ENCODE data around the gene POLR2C. TPM values are rescaled to one million over a fixed set of nuclear protein-coding genes. Genes with fewer than 3 reads are reported as not detected.

Gene POLR2C
- total and polyA plus RNA-seq, 2 of the 13 experiments (the other 11 are each of a cell fraction or from before 2014, with no cell fraction given) = 104 to 216 TPM

DNA sequence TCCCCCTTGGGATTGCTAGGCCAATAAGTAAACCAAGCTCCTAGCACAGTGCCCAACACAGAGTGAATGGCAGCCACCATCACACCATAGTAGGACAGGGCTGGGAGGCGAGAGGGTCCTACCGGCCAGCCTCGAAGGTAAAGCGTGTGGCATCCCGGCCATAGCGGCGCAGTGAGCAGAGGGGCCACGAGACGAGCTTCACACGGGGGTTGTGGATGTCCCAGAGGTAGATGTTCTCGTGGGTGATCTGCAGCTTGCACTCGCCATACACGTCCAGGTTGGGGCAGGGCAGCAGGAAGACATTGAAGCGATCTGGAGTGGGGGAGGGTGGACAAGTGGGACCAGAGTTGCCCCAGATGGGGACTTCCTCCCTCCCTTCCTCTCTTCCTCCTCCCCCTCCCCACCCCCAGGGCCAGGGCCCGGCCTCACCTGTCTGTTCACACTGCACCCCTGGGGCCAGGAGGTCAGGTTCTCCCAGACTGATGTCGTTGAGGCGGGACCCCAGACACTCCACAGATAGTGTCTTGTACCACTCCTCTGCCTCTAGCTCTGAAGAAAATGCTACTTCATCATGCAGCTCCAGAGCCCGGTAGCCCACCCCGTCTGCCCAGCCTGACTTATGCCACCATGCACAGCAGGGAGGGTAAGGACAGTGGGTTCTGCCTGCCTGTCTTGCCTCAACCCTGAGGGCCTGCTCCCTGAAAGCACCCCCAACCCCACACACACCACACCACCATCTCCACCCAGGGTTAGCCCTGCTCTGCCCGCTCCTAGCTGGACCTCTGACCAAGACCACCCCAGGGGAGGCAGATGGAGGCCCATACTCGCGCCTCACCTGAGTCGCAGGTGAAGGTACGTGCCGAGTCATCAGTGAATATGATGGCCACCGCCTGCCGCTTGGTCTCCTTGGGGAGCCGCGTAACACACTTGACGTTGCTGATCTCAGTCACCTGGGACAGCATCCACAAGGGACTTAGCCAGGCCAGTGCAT lies 12.5 kb downstream of the POLR2C start:
- no peak for ATAC-seq
- Histone ChIP-seq H3K4me2 (ENCODE audit: low read depth, low read length) (no peak overlapping the region), H3K9ac (ENCODE audit: insufficient read depth, low read depth, low read length) (no peak overlapping the region), H3K4me3 (replicated peaks in 1 of 3; ENCODE audit: insufficient read depth in 1 of 3, low read depth in 2 of 3, low read length in 3 of 3) (no peak overlapping the region), H3K27me3 (ENCODE audit: control insufficient read depth in 1 of 2, insufficient read depth in 2 of 2, low read length in 2 of 2) (no peaks in the 10 kb centered on the region), H3K4me1 (ENCODE audit: insufficient read depth, low read length) (peaks cover 84% of the 10 kb centered on the region), H3K9me3 (ENCODE audit: low read length) (no peaks in the 10 kb centered on the region), H3K27ac (ENCODE audit: extremely low read length, insufficient read depth, low read length) (no peak overlapping the region), H3K79me2 (ENCODE audit: insufficient read depth, low read length) (peaks cover 14% of the 10 kb centered on the region), H4K20me1 (ENCODE audit: insufficient read depth, low read length) (peaks cover 8% of the 10 kb centered on the region; the same call in 1 of the 2 replicates), H2AFZ (ENCODE audit: low read length) (no peak overlapping the region), H3K36me3 (replicated peaks in 1 of 2; ENCODE audit: control insufficient read depth in 1 of 2, insufficient read depth in 2 of 2, low read length in 2 of 2) (peaks cover 24 to 45% of the 10 kb centered on the region in 2 experiments)
- 98% methylated on average over 30 of the region's 30 CpGs for WGBS (ENCODE audit: low lambda C conversion rate)
- intact Hi-C loops (cut with micrococcal nuclease; ENCODE audit: unreplicated experiment) (no loop called here), in situ Hi-C loops (cut with HindIII; ENCODE audit: extremely low pct_ligation_motif_present, low pct_unique_long_range_greater_than_20kb) (loop anchor here (5.0 kb wide), 1 partner anchor 42 kb away; no protein-coding TSS in a partner anchor)
- DNase-seq (ENCODE audit: low spot score) = no peak
- ChIA-PET CTCF (ENCODE audit: low intra/inter-chr PET ratio, low total read pairs) (interaction anchor here (1.3 to 1.5 kb wide), 2 partner anchors 13 to 44 kb away, joined by 5 to 16 read pairs; partner anchors contain the start of gene POLR2C), POLR2A (interaction anchor here (1.0 to 5.6 kb wide), 2 partner anchors 7 to 28 kb away, joined by 3 to 147 read pairs; partner anchors contain the start of genes CIAPIN1 and COQ9)
- TF ChIP-seq ZNF317 (CRISPR knock-in tag; IDR thresholded peaks at IDR 0.05) (no peak), ETV6 (CRISPR knock-in tag; conservative IDR thresholded peaks at IDR 0.05) (no peak), SMAD1 (CRISPR knock-in tag; IDR thresholded peaks at IDR 0.05; ENCODE audit: borderline replicate concordance, low read depth) (no peak), KAT2B (IDR thresholded peaks at IDR 0.05; ENCODE audit: borderline replicate concordance, low read depth, low read length) (no peak)
- TF ChIP-seq, protein P1, sequence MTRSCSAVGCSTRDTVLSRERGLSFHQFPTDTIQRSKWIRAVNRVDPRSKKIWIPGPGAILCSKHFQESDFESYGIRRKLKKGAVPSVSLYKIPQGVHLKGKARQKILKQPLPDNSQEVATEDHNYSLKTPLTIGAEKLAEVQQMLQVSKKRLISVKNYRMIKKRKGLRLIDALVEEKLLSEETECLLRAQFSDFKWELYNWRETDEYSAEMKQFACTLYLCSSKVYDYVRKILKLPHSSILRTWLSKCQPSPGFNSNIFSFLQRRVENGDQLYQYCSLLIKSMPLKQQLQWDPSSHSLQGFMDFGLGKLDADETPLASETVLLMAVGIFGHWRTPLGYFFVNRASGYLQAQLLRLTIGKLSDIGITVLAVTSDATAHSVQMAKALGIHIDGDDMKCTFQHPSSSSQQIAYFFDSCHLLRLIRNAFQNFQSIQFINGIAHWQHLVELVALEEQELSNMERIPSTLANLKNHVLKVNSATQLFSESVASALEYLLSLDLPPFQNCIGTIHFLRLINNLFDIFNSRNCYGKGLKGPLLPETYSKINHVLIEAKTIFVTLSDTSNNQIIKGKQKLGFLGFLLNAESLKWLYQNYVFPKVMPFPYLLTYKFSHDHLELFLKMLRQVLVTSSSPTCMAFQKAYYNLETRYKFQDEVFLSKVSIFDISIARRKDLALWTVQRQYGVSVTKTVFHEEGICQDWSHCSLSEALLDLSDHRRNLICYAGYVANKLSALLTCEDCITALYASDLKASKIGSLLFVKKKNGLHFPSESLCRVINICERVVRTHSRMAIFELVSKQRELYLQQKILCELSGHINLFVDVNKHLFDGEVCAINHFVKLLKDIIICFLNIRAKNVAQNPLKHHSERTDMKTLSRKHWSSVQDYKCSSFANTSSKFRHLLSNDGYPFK (CRISPR knock-in tag; IDR thresholded peaks at IDR 0.05; ENCODE audit: borderline replicate concordance) = 0 out of 2 replicates have a peak, but pooled peaks have one; percentile 4
- TF ChIP-seq, protein P2, sequence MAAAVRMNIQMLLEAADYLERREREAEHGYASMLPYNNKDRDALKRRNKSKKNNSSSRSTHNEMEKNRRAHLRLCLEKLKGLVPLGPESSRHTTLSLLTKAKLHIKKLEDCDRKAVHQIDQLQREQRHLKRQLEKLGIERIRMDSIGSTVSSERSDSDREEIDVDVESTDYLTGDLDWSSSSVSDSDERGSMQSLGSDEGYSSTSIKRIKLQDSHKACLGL (CRISPR knock-in tag; IDR thresholded peaks at IDR 0.05) = 0 out of 2 replicates have a peak, but pooled peaks have one; percentile 4
- TF ChIP-seq, protein P3, sequence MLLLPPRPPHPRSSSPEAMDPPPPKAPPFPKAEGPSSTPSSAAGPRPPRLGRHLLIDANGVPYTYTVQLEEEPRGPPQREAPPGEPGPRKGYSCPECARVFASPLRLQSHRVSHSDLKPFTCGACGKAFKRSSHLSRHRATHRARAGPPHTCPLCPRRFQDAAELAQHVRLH (CRISPR knock-in tag; IDR thresholded peaks at IDR 0.05; ENCODE audit: borderline replicate concordance, low read depth) = no peak
- no TSS peak for BruUV-seq (replicated peaks)
- FAIRE-seq = no peak
